ENCODE data around the gene DCAF5.
A peak's percentile ranks its signal among the peaks of the same experiment; 100 is the strongest.
"Not testable (repeated sequence)": the region's sequence is repeated elsewhere in the genome, so short reads cannot be mapped to it uniquely, and the experiment has no call there.

The DCAF5 gene

DNA sequence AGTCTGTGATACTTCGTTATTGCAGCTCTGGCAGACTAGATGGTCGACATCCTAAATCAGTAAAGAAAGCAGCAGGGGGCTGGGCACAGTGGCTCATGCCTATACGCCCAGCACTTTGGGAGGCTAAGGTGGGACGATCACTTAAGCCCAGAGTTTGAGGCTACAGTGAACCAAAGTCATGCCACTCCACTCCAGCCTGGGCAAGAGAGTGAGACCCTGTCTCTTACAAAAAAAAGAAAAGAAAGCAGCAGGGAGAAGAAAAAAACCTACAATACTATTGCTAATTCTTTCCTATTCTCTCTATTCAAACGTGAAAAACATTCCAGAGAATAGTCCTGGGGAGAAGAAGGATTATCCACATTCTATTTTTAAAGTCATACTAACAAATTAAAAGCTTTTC lies 79.5 kb downstream of the DCAF5 start:
- TF ChIP-seq, protein P1, sequence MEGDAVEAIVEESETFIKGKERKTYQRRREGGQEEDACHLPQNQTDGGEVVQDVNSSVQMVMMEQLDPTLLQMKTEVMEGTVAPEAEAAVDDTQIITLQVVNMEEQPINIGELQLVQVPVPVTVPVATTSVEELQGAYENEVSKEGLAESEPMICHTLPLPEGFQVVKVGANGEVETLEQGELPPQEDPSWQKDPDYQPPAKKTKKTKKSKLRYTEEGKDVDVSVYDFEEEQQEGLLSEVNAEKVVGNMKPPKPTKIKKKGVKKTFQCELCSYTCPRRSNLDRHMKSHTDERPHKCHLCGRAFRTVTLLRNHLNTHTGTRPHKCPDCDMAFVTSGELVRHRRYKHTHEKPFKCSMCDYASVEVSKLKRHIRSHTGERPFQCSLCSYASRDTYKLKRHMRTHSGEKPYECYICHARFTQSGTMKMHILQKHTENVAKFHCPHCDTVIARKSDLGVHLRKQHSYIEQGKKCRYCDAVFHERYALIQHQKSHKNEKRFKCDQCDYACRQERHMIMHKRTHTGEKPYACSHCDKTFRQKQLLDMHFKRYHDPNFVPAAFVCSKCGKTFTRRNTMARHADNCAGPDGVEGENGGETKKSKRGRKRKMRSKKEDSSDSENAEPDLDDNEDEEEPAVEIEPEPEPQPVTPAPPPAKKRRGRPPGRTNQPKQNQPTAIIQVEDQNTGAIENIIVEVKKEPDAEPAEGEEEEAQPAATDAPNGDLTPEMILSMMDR (IDR thresholded peaks at IDR 0.05; ENCODE audit: extremely low read depth, insufficient read depth, missing control alignments), result no peak
- no peak for DNase-seq (ENCODE audit: low spot score)
- in situ Hi-C loops (cut with MboI; ENCODE audit: low pct_unique_long_range_greater_than_20kb, low sequenced_read_pairs, unreplicated experiment), result no loop called here

DNA sequence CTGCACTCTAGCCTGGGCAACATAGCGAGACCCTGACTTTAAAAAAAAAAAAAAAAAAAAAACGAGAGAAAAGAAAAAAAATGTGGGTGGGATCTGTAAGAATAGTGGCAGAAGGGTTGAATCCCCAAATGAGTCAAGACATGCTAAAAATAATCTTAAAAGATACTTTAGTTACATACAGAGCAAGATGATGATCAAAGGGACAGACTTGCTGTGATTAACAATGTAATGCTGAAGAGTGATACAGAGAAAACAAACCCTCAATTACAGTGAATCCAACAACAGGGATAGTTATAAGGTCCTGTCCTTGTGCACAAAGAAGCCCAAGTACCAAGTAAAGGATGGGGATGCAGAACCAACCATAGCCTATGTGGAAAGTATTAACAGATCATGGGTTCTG lies 80.3 kb downstream of the DCAF5 start:
- TF ChIP-seq, protein P1 (IDR thresholded peaks at IDR 0.05; ENCODE audit: extremely low read depth, insufficient read depth, missing control alignments), result no peak
- in situ Hi-C loops (cut with MboI; ENCODE audit: low pct_unique_long_range_greater_than_20kb, low sequenced_read_pairs, unreplicated experiment), result no loop called here
- DNase-seq (ENCODE audit: low spot score), result no peak

DNA sequence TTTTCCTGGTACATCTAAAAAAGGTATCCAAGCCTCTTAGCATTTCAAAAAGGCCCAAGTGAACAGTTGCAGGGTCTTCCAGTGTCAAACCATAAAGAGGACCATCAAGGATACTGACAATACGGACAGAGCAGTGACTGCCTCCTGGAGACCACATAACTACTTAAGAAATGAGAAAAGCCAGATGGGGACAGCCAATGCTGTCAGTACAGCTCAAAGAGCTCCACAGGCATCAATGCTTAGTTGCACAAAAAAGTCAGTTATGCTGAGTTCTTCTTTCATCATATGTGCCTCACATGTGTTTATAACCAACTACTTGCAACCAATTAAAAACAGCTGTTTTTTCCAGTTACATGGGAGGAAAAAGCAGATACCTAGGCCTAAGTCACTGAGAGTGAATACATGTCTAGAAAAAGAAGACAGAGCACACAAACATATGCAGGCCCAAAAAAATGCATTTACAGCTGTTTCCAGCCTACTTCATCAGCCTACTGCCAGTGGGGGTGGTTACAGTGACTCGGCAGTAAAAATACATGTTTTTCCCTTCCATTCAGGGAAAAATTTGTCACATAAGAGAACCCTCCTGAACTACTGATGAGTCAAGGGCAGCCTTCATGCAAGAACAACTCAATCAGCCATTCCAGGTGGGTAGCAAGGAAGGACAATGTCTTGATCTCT lies 84.0 kb downstream of the DCAF5 start:
- TF ChIP-seq, protein P1 (IDR thresholded peaks at IDR 0.05; ENCODE audit: extremely low read depth, insufficient read depth, missing control alignments), result no peak
- no peak for DNase-seq (ENCODE audit: low spot score)
- in situ Hi-C loops (cut with MboI; ENCODE audit: low pct_unique_long_range_greater_than_20kb, low sequenced_read_pairs, unreplicated experiment), result no loop called here

DNA sequence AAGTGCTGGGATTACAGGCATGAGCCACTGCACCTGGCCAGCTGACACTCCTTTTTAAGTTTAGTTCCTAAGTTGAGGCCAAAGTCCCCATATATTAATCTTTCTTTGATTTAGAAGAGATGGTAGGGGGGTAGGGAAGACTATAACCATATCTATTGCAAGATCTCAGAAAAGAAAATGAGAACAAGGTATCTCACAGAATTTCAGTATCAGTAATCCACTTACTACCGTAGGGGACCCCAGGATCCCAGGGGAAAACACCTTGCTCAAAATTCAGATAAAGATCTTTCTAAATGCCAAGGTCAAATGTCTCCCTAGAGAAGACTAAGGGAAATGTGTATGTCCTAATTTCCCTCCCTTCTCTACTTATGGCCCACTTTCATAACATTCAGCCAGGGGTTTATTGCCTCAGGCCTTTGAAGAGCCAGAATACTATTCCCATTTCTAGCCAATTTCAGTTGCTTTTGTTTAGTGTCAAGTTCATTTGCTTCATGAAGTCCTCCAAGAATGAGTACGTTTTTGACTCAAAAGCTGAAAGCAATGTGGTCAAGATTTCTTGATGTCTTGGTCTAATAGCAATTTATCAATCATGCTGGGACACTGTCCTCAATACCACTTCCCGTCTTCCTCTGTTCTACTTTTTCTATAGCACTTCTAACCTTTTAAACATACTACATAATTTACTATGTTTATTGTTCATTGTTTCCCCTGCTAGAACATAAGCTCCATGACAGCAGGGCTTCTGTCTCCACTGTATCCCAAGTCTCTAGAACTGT lies 86.3 kb downstream of the DCAF5 start:
- TF ChIP-seq, protein P1 (IDR thresholded peaks at IDR 0.05; ENCODE audit: extremely low read depth, insufficient read depth, missing control alignments), result no peak
- in situ Hi-C loops (cut with MboI; ENCODE audit: low pct_unique_long_range_greater_than_20kb, low sequenced_read_pairs, unreplicated experiment), result no loop called here
- DNase-seq (ENCODE audit: low spot score), result peak; percentile 33

DNA sequence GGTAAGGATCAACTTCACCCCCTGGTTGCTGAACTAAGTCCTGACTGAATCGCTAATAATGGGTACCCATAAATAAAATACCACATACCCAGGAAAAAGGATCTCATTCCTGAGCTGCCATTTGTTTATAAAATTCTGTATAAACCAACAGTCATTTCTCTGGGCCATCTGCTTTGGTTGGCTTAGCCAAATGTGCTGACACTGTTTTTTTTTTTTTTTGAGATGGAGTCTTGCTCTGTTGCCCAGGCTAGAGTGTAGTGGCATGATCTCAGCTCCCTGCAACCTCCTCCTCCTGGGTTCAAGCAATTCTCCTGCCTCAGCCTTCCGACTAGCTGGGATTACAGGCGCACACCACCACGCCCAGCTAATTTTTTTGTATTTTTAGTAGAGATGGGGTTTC lies 87.0 kb downstream of the DCAF5 start:
- DNase-seq (ENCODE audit: low spot score); in situ Hi-C loops (cut with MboI; ENCODE audit: low pct_unique_long_range_greater_than_20kb, low sequenced_read_pairs, unreplicated experiment): not testable (repeated sequence)

DNA sequence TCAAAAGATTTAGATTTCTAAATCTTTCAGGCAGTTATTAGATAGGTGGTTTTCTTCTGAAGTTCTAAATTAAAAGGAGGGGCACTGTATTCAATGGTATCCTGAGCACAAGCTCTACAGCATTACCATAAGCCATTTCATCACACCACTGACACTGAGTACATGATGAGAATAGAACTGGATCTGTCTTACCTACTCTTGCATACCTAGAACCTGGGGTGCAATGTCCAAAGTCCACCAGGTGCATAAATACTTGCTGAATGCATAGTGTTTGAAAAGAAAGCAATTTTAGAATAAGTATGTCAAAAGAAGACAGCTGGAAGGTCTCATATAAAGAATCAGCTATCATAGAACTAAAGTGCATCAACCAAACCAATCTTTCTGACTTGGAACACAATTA lies 88.3 kb downstream of the DCAF5 start:
- in situ Hi-C loops (cut with MboI; ENCODE audit: low pct_unique_long_range_greater_than_20kb, low sequenced_read_pairs, unreplicated experiment), result no loop called here
- DNase-seq (ENCODE audit: low spot score), result no peak
- TF ChIP-seq, protein P1 (IDR thresholded peaks at IDR 0.05; ENCODE audit: extremely low read depth, insufficient read depth, missing control alignments), result no peak
